ENCODE data around the gene PRIM2. TPM values are rescaled to one million over a fixed set of nuclear protein-coding genes. Genes with fewer than 3 reads are reported as not detected.
A peak's percentile ranks its signal among the peaks of the same experiment; 100 is the strongest.

Gene PRIM2
- total RNA-seq, 4 donors from 2014 or later: 8.5 to 14.6 (median 11.0) TPM

GRCh38 chr6:57298741-57299140, 18.7 kb upstream of the PRIM2 start:
- Histone ChIP-seq H3K36me3 (no peaks in the 10 kb centered on the region), H3K4me1 (no peaks in the 10 kb centered on the region), H3K27ac (no peak overlapping the region), H3K27me3 (no peaks in the 10 kb centered on the region), H3K4me3 (no peak overlapping the region), H3K9me3 (no peaks in the 10 kb centered on the region)
- WGBS: 80% methylated on average over 2 of the region's 2 CpGs
- DNase-seq (ENCODE audit: low spot score in 2 of 2): no peak
- TF ChIP-seq CTCF (IDR thresholded peaks at IDR 0.05) (no peak), POLR2AphosphoS5 (IDR thresholded peaks at IDR 0.05) (no peak), POLR2A (IDR thresholded peaks at IDR 0.05) (no peak), EP300 (IDR thresholded peaks at IDR 0.05) (no peak)

- no peak for DNase-seq (ENCODE audit: low spot score in 2 of 2)
- no peaks in the 10 kb centered on the region for H3K27me3 ChIP-seq
- H3K4me1 ChIP-seq: no peaks in the 10 kb centered on the region
- WGBS: 100% methylated on average over 1 of the region's 1 CpG
- H3K36me3 ChIP-seq: no peaks in the 10 kb centered on the region
- no peak for TF ChIP-seq POLR2AphosphoS5 (IDR thresholded peaks at IDR 0.05)
- TF ChIP-seq POLR2A (IDR thresholded peaks at IDR 0.05): no peak
- TF ChIP-seq EP300 (IDR thresholded peaks at IDR 0.05): no peak
- no peak for TF ChIP-seq CTCF (IDR thresholded peaks at IDR 0.05)
- H3K27ac ChIP-seq: no peak overlapping the region
- no peaks in the 10 kb centered on the region for H3K9me3 ChIP-seq
- H3K4me3 ChIP-seq: no peak overlapping the region
Measured at GRCh38 chr6:57301757-57302156, 15.7 kb upstream of the PRIM2 start.

- Histone ChIP-seq H3K4me3 (no peak overlapping the region), H3K27me3 (no peaks in the 10 kb centered on the region), H3K9me3 (no peaks in the 10 kb centered on the region), H3K4me1 (no peaks in the 10 kb centered on the region), H3K27ac (no peak overlapping the region), H3K36me3 (no peaks in the 10 kb centered on the region)
- no peak for DNase-seq (ENCODE audit: low spot score in 2 of 2)
- WGBS: 62% methylated on average over 2 of the region's 2 CpGs
- TF ChIP-seq POLR2AphosphoS5 (IDR thresholded peaks at IDR 0.05) (no peak), CTCF (IDR thresholded peaks at IDR 0.05) (no peak), POLR2A (IDR thresholded peaks at IDR 0.05) (no peak), EP300 (IDR thresholded peaks at IDR 0.05) (no peak)
Measured at GRCh38 chr6:57302477-57302876, 15.0 kb upstream of the PRIM2 start.

GRCh38 chr6:57303931-57304681, 13.3 kb upstream of the PRIM2 start:
- Histone ChIP-seq H3K4me1 (no peaks in the 10 kb centered on the region), H3K4me3 (no peak overlapping the region), H3K36me3 (no peaks in the 10 kb centered on the region), H3K9me3 (no peaks in the 10 kb centered on the region), H3K27ac (peak overlapping the region; percentile 46), H3K27me3 (no peaks in the 10 kb centered on the region)
- 94% methylated on average over 1 of the region's 1 CpG for WGBS
- TF ChIP-seq POLR2A (IDR thresholded peaks at IDR 0.05) (no peak), EP300 (IDR thresholded peaks at IDR 0.05) (no peak), CTCF (IDR thresholded peaks at IDR 0.05) (no peak), POLR2AphosphoS5 (IDR thresholded peaks at IDR 0.05) (peak in 1 of 3 donors; percentile 31)
- no peak for DNase-seq (ENCODE audit: low spot score in 2 of 2)

- TF ChIP-seq POLR2AphosphoS5 (IDR thresholded peaks at IDR 0.05) (no peak), POLR2A (IDR thresholded peaks at IDR 0.05) (no peak), CTCF (IDR thresholded peaks at IDR 0.05) (no peak), EP300 (IDR thresholded peaks at IDR 0.05) (no peak)
- Histone ChIP-seq H3K4me3 (no peak overlapping the region), H3K36me3 (no peaks in the 10 kb centered on the region), H3K27me3 (no peaks in the 10 kb centered on the region), H3K4me1 (no peaks in the 10 kb centered on the region), H3K27ac (peak overlapping the region; percentile 46), H3K9me3 (no peaks in the 10 kb centered on the region)
- WGBS: 39% methylated on average over 3 of the region's 3 CpGs
- no peak for DNase-seq (ENCODE audit: low spot score in 2 of 2)
Measured at GRCh38 chr6:57305107-57305506, 12.3 kb upstream of the PRIM2 start.
